CD1c-positive myeloid dendritic cell (primary cell): Measurements from ENCODE around the gene GRIN3B.
"Not testable (repeated sequence)": the region's sequence is repeated elsewhere in the genome, so short reads cannot be mapped to it uniquely, and the experiment has no call there.

Experiments
- DNase-seq: peaks from one replicate; pipeline ENCODE4 v3.0.0-alpha.2; 2016; ENCODE audit errors: extremely low spot score

Gene GRIN3B

GRCh38 chr19:1000095-1000494, at the start of gene GRIN3B:
Gene GRIN3B (plus strand): TSS chr19:1000419. CDS start chr19:1000438, 19 bp downstream.
- DNase-seq, result peak; percentile 70

GRCh38 chr19:952049-952679, 48.1 kb upstream of the GRIN3B start:
- no peak for DNase-seq

- DNase-seq, result no peak
These were observed 47.4 kb upstream of the GRIN3B start for GRCh38 chr19:952680-953444.

GRCh38 chr19:953445-954271, 46.6 kb upstream of the GRIN3B start:
- no peak for DNase-seq

- DNase-seq, result no peak
These were observed 45.9 kb upstream of the GRIN3B start for GRCh38 chr19:954272-954671.

- peak; percentile 38 for DNase-seq
These were observed 45.3 kb upstream of the GRIN3B start for GRCh38 chr19:954672-955494.

GRCh38 chr19:955803-956765, 44.1 kb upstream of the GRIN3B start:
- no peak for DNase-seq

GRCh38 chr19:956766-957440, 43.3 kb upstream of the GRIN3B start:
- DNase-seq, result no peak

GRCh38 chr19:957578-957977, 42.6 kb upstream of the GRIN3B start:
- not testable (repeated sequence) for DNase-seq

- DNase-seq, result peak; percentile 78
These were observed 41.0 kb upstream of the GRIN3B start for GRCh38 chr19:958967-959855.

GRCh38 chr19:960020-960419, 40.2 kb upstream of the GRIN3B start:
- DNase-seq, result no peak

GRCh38 chr19:960601-960938, 39.6 kb upstream of the GRIN3B start:
- no peak for DNase-seq

- peak; percentile 74 for DNase-seq
These were observed 38.2 kb upstream of the GRIN3B start for GRCh38 chr19:961866-962620.

GRCh38 chr19:962683-963400, 37.4 kb upstream of the GRIN3B start:
- DNase-seq, result no peak

- no peak for DNase-seq
These were observed 36.7 kb upstream of the GRIN3B start for GRCh38 chr19:963486-963951.

GRCh38 chr19:964116-964520, 36.1 kb upstream of the GRIN3B start:
- no peak for DNase-seq
